ENCODE measurements around the gene IL6. TPM values are rescaled to one million over a fixed set of nuclear protein-coding genes. Genes with fewer than 3 reads are reported as not detected.

IL6 gene
- total RNA-seq, 1 experiment from 2014 or later, result 0.52 TPM

DNA sequence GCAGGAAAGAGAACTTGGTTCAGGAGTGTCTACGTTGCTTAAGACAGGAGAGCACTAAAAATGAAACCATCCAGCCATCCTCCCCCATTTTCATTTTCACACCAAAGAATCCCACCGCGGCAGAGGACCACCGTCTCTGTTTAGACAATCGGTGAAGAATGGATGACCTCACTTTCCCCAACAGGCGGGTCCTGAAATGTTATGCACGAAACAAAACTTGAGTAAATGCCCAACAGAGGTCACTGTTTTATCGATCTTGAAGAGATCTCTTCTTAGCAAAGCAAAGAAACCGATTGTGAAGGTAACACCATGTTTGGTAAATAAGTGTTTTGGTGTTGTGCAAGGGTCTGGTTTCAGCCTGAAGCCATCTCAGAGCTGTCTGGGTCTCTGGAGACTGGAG, 1.4 kb upstream of the IL6 start (continued):
- TF ChIP-seq, protein P1, sequence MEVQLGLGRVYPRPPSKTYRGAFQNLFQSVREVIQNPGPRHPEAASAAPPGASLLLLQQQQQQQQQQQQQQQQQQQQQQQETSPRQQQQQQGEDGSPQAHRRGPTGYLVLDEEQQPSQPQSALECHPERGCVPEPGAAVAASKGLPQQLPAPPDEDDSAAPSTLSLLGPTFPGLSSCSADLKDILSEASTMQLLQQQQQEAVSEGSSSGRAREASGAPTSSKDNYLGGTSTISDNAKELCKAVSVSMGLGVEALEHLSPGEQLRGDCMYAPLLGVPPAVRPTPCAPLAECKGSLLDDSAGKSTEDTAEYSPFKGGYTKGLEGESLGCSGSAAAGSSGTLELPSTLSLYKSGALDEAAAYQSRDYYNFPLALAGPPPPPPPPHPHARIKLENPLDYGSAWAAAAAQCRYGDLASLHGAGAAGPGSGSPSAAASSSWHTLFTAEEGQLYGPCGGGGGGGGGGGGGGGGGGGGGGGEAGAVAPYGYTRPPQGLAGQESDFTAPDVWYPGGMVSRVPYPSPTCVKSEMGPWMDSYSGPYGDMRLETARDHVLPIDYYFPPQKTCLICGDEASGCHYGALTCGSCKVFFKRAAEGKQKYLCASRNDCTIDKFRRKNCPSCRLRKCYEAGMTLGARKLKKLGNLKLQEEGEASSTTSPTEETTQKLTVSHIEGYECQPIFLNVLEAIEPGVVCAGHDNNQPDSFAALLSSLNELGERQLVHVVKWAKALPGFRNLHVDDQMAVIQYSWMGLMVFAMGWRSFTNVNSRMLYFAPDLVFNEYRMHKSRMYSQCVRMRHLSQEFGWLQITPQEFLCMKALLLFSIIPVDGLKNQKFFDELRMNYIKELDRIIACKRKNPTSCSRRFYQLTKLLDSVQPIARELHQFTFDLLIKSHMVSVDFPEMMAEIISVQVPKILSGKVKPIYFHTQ (CRISPR knock-in tag; IDR thresholded peaks at IDR 0.05), result no peak
- TF ChIP-seq GABPB1 (CRISPR knock-in tag; IDR thresholded peaks at IDR 0.05), result 0 out of 2 replicates have a peak, but pooled peaks have one; percentile 16
- TF ChIP-seq TP53 (CRISPR knock-in tag; IDR thresholded peaks at IDR 0.05), result no peak
- TF ChIP-seq ZNF121 (CRISPR knock-in tag; IDR thresholded peaks at IDR 0.05), result no peak
- no peak for TF ChIP-seq SOX15 (CRISPR knock-in tag; IDR thresholded peaks at IDR 0.05)
- TF ChIP-seq NR1H2 (CRISPR knock-in tag; IDR thresholded peaks at IDR 0.05), result no peak
- no peak for TF ChIP-seq ATF1 (CRISPR knock-in tag; IDR thresholded peaks at IDR 0.05)
- no peak for TF ChIP-seq ZNF416 (CRISPR knock-in tag; IDR thresholded peaks at IDR 0.05)
- no peak for TF ChIP-seq ZNF232 (CRISPR knock-in tag; IDR thresholded peaks at IDR 0.05)
- 0 out of 2 replicates have a peak, but pooled peaks have one; percentile 5 for TF ChIP-seq USF1 (CRISPR knock-in tag; IDR thresholded peaks at IDR 0.05)

DNA sequence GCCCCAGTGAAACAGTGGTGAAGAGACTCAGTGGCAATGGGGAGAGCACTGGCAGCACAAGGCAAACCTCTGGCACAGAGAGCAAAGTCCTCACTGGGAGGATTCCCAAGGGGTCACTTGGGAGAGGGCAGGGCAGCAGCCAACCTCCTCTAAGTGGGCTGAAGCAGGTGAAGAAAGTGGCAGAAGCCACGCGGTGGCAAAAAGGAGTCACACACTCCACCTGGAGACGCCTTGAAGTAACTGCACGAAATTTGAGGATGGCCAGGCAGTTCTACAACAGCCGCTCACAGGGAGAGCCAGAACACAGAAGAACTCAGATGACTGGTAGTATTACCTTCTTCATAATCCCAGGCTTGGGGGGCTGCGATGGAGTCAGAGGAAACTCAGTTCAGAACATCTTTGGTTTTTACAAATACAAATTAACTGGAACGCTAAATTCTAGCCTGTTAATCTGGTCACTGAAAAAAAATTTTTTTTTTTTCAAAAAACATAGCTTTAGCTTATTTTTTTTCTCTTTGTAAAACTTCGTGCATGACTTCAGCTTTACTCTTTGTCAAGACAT, 574 bp upstream of the IL6 start:
- Mint-ChIP-seq H3K36me3 (no peaks in the 10 kb centered on the region), H3K4me1 (peaks cover 42% of the 10 kb centered on the region), H3K4me3 (peak overlapping the region; percentile 22; the same call in 1 of the 2 replicates), H3K9me3 (no peaks in the 10 kb centered on the region), H3K27me3 (ENCODE audit: low read depth) (peaks cover 4% of the 10 kb centered on the region), H3K27ac (peak overlapping the region; percentile 31; the same call in 1 of the 2 replicates)
- TF ChIP-seq CTCF (IDR thresholded peaks at IDR 0.05) (peak; percentile 39; the same call in 1 of the 2 replicates), ATF1 (CRISPR knock-in tag; IDR thresholded peaks at IDR 0.05) (no peak), TEAD1 (CRISPR knock-in tag; IDR thresholded peaks at IDR 0.05) (peak; percentile 17; the same call in 1 of the 2 replicates), USF1 (CRISPR knock-in tag; IDR thresholded peaks at IDR 0.05) (0 out of 2 replicates have a peak, but pooled peaks have one; percentile 12), ZNF396 (CRISPR knock-in tag; IDR thresholded peaks at IDR 0.05; ENCODE audit: borderline replicate concordance) (0 out of 2 replicates have a peak, but pooled peaks have one; percentile 31), ZNF532 (CRISPR knock-in tag; IDR thresholded peaks at IDR 0.05; ENCODE audit: borderline replicate concordance) (no peak; the same call in 1 of the 2 replicates)
- TF ChIP-seq, protein P2, sequence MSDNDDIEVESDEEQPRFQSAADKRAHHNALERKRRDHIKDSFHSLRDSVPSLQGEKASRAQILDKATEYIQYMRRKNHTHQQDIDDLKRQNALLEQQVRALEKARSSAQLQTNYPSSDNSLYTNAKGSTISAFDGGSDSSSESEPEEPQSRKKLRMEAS (CRISPR knock-in tag; IDR thresholded peaks at IDR 0.05), result peak; percentile 68; the same call in 1 of the 2 replicates
- ChIA-PET CTCF (interaction anchor here (0.6 to 6.7 kb wide), 25 partner anchors 17 to 328 kb away, joined by 3 to 197 read pairs (median 4); no protein-coding TSS in a partner anchor), POLR2A (interaction anchor here (0.5 to 1.0 kb wide), 3 partner anchors 164 to 1669 kb away, joined by 3 to 4 read pairs (median 3); no protein-coding TSS in a partner anchor)
- peak; percentile 85 for ATAC-seq
- DNase-seq (ENCODE audit: low spot score), result peak; percentile 58

Measured in WTC11 (cell line).